ENCODE results near the gene BLOC1S5.

GRCh38 chr6:8025191-8025590 lies 39.0 kb downstream of the BLOC1S5 start:
- no peak for TF ChIP-seq TAF1 (IDR thresholded peaks at IDR 0.05; ENCODE audit: low read depth, low read length)
- TF ChIP-seq POLR2A (IDR thresholded peaks at IDR 0.05; ENCODE audit: low read depth, low read length), result no peak
- TF ChIP-seq POLR2AphosphoS5 (IDR thresholded peaks at IDR 0.05; ENCODE audit: low read depth, low read length), result no peak
- no peak for TF ChIP-seq POU2F2 (IDR thresholded peaks at IDR 0.05; ENCODE audit: low read depth, low read length)
- no peak for TF ChIP-seq PAX5 (IDR thresholded peaks at IDR 0.05; ENCODE audit: insufficient read depth, low read length, severe bottlenecking)

All from GM12891 (cell line).